Neural progenitor cell (in vitro differentiated cells): ENCODE results near the gene DNAH5.

ENCODE experiments used
- EZH2phosphoT487 ChIP-seq: fragments of 200-600 bp; sonication (generic); IDR thresholded peaks from 2 replicates; pipeline ENCODE4 v1.6.1; 2017; ENCODE audit warnings: antibody characterized with exemption
- TF ChIP-seq, protein P1 (sequence below): fragments of 200-600 bp; sonication (generic); IDR thresholded peaks from 2 replicates; pipeline ENCODE4 v1.5.1; 2017; ENCODE audit warnings: antibody characterized with exemption, mild to moderate bottlenecking

- TF ChIP-seq, protein P1, sequence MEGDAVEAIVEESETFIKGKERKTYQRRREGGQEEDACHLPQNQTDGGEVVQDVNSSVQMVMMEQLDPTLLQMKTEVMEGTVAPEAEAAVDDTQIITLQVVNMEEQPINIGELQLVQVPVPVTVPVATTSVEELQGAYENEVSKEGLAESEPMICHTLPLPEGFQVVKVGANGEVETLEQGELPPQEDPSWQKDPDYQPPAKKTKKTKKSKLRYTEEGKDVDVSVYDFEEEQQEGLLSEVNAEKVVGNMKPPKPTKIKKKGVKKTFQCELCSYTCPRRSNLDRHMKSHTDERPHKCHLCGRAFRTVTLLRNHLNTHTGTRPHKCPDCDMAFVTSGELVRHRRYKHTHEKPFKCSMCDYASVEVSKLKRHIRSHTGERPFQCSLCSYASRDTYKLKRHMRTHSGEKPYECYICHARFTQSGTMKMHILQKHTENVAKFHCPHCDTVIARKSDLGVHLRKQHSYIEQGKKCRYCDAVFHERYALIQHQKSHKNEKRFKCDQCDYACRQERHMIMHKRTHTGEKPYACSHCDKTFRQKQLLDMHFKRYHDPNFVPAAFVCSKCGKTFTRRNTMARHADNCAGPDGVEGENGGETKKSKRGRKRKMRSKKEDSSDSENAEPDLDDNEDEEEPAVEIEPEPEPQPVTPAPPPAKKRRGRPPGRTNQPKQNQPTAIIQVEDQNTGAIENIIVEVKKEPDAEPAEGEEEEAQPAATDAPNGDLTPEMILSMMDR = no peak
- TF ChIP-seq EZH2phosphoT487 = no peak
These were observed 33.7 kb downstream of the DNAH5 start for GRCh38 chr5:13910637-13911288.
